DMS 273 (cell line): ENCODE measurements around the gene SLC2A10.
"Not testable (repeated sequence)": the region's sequence is repeated elsewhere in the genome, so short reads cannot be mapped to it uniquely, and the experiment has no call there.

ENCODE experiments used
- DNase-seq: peaks from one replicate; lab custom pipeline; 2025; ENCODE audit not compliant: unreplicated experiment; lab: John Stamatoyannopoulos, UW

SLC2A10 gene

GRCh38 chr20:46709459-46710152, at the start of gene SLC2A10:
Gene SLC2A10, plus strand, starts transcription at chr20:46709649. Its CDS starts 88 bp downstream, at chr20:46709737.
- peak; percentile 68 for DNase-seq

- no peak for DNase-seq
These were observed 49.0 kb upstream of the SLC2A10 start for GRCh38 chr20:46660487-46660886.

GRCh38 chr20:46661659-46662058, 47.8 kb upstream of the SLC2A10 start:
- DNase-seq: no peak

GRCh38 chr20:46663531-46663930, 45.9 kb upstream of the SLC2A10 start:
- DNase-seq: no peak

- no peak for DNase-seq
These were observed 43.8 kb upstream of the SLC2A10 start for GRCh38 chr20:46665602-46666001.

- DNase-seq: no peak
These were observed 43.1 kb upstream of the SLC2A10 start for GRCh38 chr20:46666306-46666705.

GRCh38 chr20:46666818-46667515, 42.5 kb upstream of the SLC2A10 start:
- no peak for DNase-seq

GRCh38 chr20:46670228-46670584, 39.2 kb upstream of the SLC2A10 start:
- DNase-seq: no peak

- DNase-seq: peak; percentile 13
These were observed 38.6 kb upstream of the SLC2A10 start for GRCh38 chr20:46670585-46671584.

- no peak for DNase-seq
These were observed 37.4 kb upstream of the SLC2A10 start for GRCh38 chr20:46671866-46672542.

GRCh38 chr20:46672543-46673148, 36.8 kb upstream of the SLC2A10 start:
- no peak for DNase-seq

GRCh38 chr20:46673394-46674252, 35.8 kb upstream of the SLC2A10 start:
- no peak for DNase-seq

GRCh38 chr20:46674253-46675083, 35.0 kb upstream of the SLC2A10 start:
- DNase-seq: no peak

GRCh38 chr20:46676649-46677316, 32.7 kb upstream of the SLC2A10 start:
- not testable (repeated sequence) for DNase-seq

- no peak for DNase-seq
These were observed 31.8 kb upstream of the SLC2A10 start for GRCh38 chr20:46677608-46678007.

GRCh38 chr20:46678516-46678915, 30.9 kb upstream of the SLC2A10 start:
- no peak for DNase-seq

GRCh38 chr20:46680684-46681031, 28.8 kb upstream of the SLC2A10 start:
- no peak for DNase-seq
